M059J (cell line): Measurements from ENCODE around the gene CISD2. TPM values are rescaled to one million over a fixed set of nuclear protein-coding genes. Genes with fewer than 3 reads are reported as not detected.
"Not testable (repeated sequence)": the region's sequence is repeated elsewhere in the genome, so short reads cannot be mapped to it uniquely, and the experiment has no call there.

Experiments
- DNase-seq: peaks from one replicate; pipeline ENCODE4 v3.0.0-alpha.2; 2012; ENCODE audit warnings: low read depth
- total RNA-seq: library from RNA; depleted of rRNA; stranded (reverse); fragments of >200 nt; shearing (Covaris generic); gene quantifications from 2 replicates; pipeline ENCODE4 v1.2.3, GENCODE V29; 2014; rRNA removed

Gene CISD2, protein sequence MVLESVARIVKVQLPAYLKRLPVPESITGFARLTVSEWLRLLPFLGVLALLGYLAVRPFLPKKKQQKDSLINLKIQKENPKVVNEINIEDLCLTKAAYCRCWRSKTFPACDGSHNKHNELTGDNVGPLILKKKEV
- 30.5 and 47.7 TPM in 2 replicates for total RNA-seq

GRCh38 chr4:102868781-102869568, at the start of gene CISD2:
TSS of gene CISD2 (plus strand) at chr4:102868992. CDS start at chr4:102869085, 93 bp downstream.
- peak; percentile 89 for DNase-seq

- not testable (repeated sequence) for DNase-seq
Measured at GRCh38 chr4:102819100-102819499, 49.7 kb upstream of the CISD2 start.

DNA sequence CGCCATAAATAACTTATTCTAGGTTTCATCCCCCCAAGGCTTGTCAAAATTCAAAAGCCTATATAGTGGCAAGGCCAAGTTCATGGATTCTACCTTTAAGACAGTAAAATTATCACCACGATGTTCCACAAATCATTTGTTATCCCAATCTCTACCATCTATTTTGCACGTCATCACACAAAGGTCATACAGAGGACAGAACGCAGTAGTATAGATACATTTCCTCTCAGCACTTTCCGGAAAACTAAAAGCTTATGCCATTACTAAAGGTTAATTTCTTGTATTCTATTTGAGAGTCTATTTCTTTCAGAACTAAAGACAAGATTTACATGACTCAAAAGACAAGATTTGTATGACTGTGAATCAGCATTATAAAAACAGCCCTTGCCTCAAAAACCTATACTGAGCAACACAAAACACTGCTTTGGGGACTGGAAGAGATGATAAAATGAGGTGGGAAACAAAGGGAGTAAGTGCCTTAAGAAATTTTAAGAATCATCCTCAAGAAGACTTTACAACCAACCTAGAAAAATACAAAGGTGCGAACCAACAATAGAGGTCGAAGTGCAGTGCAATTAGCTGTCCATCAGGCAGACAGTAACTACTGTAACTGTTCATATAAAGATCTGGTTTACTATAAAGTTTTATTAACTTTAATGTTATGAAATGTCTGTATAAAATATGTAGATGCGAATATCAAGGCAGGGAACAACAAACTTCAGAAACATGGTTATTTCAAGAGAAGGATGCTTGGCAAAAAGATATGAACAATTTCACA, 49.0 kb upstream of the CISD2 start:
- DNase-seq: no peak

DNA sequence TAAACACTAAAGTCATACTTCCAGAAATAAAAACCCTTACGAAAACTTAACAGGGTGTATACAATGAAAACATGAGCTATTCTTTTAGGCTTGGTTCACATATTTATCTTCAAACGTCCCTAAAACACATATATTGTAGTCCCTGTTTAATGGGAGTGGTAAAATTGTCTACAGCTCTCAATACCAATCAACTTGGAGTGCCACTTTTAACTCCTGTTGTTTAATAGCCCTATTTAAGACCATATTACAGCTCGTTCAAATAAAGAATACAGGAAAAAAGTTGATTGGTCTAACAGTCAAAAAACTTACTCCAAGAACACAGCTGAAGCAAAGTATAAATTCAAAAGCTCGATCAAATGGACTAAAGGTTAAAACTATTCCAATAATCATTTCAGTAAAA, 45.3 kb upstream of the CISD2 start:
- no peak for DNase-seq

DNA sequence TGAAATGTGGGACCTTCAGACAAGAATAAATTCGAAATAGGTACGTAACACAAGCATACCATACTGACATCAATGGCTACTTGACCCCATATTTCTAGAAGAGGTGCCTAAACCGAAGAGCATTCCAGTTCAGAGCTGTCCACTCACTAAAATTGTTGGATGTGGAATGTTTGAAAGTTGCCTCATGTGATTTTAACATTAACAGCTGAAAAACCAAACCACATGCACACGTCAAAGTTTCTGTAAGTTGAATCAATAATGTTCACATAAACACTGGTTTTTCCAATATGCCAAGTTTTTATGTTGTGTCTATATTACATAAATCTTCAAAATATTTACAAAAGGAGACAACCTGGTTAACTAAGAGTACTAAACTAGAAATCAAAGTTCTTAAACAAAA, 44.9 kb upstream of the CISD2 start:
- DNase-seq: no peak

DNA sequence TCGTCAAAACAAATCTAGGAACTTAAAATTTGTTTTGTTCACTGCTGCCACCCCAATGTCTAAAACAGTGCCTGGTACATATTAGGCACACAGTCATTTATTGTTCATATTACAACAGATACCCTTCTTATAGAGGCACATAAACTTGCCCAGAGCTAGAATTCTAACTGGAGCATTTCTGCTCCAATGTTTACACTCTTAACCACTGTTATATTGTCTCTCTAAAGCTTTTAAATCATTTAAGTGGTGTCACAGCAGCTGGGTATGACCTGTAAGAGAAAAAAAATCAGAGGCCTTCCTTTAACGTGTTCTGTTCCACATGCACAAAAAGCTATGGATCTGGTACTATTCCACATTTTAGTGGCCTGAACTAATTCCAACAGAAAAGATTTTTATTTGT, 44.4 kb upstream of the CISD2 start:
- no peak for DNase-seq

- DNase-seq: peak; percentile 86
Measured at GRCh38 chr4:102825261-102826091, 43.3 kb upstream of the CISD2 start.

- no peak for DNase-seq
Measured at GRCh38 chr4:102826105-102826889, 42.5 kb upstream of the CISD2 start.

- DNase-seq: peak; percentile 84
Measured at GRCh38 chr4:102826890-102827673, 41.7 kb upstream of the CISD2 start, which contains the start of gene UBE2D3. TSS of gene UBE2D3 (minus strand) at chr4:102827551. CDS start at chr4:102826508, 1,043 bp downstream.

DNA sequence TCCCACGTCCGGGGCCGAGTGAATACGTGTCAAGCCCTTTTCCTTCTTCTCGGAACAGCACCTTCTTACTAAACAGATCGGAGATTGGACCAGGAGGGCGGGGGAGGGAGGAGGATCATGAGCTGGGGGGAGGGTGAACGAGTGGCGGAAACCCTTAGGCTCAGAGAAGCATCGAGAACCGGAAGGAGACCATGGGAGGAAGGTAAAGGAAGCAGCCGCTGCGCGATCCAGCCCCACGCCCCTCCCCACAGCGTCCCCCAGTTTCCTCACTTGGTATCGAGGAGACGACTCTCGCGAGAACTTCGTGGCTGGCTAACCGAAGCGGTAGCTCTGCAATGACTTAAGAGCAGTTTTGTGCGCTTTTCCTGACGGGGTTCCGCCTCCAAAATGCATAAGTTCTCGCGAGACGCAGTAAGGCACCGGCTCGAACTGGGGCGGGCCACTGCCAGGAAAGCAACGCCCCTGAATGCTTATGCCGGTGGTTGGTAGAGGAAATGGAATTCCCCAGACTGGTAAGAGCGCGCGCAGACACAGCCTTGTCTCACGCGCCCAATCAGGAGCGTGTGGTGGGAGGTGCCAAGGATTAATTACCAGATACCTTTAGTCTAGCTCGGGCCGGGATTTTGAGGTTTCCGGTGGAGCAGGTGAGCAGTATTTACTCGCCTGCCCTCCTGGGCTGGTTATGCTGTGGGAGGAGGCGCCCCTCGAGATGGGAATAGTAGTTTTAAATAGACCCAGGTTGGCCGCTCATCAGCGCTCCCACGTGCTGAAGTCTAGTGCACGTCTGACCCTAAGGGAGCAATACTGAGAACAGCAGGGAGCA, 40.9 kb upstream of the CISD2 start:
- peak; percentile 99 for DNase-seq

DNA sequence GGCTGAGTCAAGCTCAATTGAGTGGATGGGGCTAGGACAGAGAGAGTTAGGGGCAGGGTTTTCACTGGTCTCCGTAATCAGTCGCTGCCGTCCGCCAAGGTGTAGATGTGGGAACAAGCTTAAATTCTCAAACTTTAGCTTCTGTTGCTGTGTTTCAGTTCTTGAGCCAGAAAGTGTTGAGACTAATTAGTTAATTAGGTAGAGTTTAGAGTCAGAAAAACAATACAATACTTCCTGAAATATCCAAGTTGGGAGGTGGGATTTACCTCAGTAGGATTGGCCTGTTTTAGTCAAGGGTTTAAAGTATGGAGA, 40.3 kb upstream of the CISD2 start:
- no peak for DNase-seq

- no peak for DNase-seq
Measured at GRCh38 chr4:102829803-102830202, 39.0 kb upstream of the CISD2 start.

DNA sequence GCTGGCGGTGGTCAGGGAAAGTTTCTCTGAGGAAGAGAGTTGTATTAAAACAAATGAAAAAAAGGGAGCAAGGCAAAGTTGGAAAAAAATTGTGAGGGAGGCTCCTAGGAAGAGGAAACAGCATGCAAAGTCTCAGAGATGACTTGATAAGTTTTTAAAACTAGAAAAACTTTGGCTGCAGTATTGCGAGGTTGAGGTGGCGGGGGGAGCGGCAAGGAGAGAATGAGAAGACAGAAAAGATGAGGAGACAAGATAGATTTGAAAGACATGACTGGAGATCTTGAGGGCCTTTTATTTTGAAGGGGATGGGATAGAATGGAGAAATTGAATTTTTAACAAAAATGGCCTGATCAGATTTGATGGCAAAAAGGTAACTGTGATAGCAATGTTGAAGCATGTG, 36.7 kb upstream of the CISD2 start:
- DNase-seq: no peak

GRCh38 chr4:102832667-102833066, 36.1 kb upstream of the CISD2 start:
- no peak for DNase-seq

- no peak for DNase-seq
Measured at GRCh38 chr4:102836596-102836995, 32.2 kb upstream of the CISD2 start.

- no peak for DNase-seq
Measured at GRCh38 chr4:102842367-102842766, 26.4 kb upstream of the CISD2 start.

- peak; percentile 7 for DNase-seq
Measured at GRCh38 chr4:102843273-102843672, 25.5 kb upstream of the CISD2 start.

GRCh38 chr4:102843938-102844337, 24.9 kb upstream of the CISD2 start:
- DNase-seq: peak; percentile 27

DNA sequence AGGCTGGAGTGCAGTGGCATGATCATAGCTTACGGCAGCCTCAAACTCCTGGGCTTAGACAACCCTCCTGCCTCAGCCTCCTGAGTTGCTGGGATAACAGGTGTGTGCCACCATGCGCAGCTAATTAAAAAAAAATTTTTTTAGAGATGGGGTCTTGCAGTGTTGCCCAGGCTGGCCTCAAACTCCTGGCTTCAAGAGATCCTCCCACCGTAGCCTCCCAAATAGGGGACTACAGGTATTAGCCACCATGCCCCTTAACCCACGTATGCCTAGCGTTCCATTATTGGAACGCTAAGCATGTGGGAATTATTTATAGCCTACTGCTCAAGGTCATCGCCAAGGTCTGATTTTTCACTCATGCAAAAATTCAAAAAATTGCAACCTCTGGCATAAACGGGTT, 21.1 kb upstream of the CISD2 start:
- DNase-seq: no peak
